ENCODE results near the gene CATSPER1.
"Not testable (repeated sequence)": the region's sequence is repeated elsewhere in the genome, so short reads cannot be mapped to it uniquely, and the experiment has no call there.

The CATSPER1 gene

DNA sequence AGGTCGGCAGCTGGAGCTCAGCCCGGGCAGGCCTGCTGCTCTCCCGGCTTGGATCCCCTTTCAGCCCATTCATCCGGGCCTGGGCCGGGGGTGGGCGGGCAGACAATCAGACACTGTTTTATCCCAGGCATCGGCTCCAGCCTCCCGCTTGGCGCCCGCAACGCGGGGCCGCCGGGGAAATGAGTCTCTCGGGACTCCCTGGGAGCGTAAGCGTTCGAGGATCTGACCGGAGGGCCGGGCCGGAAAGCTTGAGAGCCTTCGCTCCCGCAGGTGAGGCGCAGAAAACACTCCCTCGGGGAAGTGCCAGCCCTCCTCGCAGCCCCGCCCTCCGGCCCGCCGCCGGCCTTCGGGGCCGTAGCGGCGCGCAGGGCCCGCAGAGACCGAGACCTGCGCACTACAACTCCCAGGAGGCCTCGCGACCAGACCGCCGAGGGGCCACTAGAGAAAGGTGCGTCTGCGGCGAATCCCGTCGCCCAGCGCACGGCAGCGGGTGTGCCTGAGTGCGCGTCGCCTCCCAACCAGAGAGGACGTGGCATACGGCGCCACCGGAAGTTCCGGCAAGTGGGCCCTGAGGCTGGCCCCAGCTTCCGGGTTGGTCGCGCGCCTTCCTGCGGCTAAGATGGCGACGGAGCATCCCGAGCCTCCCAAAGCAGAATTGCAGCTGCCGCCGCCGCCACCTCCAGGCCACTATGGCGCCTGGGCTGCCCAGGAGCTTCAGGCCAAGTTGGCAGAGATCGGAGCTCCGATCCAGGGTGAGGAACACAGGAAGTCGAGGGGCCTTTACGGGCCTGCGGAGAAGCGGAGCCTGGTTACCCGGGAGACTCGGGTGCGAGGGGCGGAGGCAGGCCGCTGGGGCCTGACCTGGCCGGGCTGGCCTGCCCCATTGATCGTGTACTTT, 25.7 kb upstream of the CATSPER1 start, which contains the start of gene SF3B2:
SF3B2 (plus strand) TSS at position 599 of the 898 bp plus-strand sequence; CDS start at position 620, 21 bp downstream.
- DNase-seq, result peak; percentile 91

DNA sequence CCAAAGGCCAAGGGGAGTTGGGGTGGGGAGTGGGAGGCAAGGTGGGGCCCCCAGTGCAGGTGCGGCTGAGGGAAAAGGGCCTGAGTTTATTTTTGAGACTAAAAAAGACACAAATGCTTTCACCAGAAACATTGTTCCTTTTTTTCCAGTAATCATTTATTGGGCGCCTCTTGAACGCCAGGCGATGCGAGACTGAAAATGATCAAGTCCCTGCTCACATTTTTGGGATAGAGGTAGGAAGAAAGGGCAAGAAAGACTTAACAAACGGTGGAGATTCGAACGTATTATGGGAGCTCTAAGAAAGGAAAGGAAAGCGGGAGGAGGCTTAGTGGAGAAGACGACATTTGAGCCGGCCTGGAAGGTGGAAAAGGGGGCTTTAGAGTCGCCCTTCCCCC, 25.1 kb upstream of the CATSPER1 start:
- DNase-seq, result no peak

DNA sequence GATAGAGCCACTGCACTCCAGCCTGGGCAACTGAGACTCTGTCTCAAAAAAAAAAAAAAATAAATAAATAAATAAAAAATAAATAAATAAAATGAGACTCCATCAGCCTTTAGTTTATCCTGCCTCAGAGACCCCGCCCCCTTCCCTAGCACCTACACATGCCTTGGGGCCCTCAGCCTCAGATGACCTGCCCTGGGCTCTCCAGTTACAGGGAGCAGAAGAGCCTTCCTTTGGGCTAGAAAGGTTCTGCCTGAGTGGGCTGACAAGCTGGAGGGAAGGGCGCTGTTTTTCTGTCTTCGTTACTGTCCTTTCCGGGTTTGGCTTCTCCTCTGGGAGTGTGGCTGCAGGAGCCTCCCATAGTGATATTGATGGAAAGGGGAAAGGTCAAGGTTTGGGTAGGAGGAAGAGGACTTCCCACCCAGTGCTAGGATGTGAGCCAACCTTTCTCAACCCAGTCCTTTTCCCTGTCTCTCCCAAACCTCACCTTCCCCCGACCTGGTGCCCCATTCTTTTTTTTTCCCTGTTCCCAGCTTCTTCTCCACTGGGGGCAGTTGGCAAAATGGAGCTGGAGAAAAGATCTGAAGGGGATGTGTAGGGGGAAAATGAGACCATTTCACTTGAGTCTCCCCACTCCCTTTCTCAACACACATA, 24.4 kb upstream of the CATSPER1 start:
- peak; percentile 54 for DNase-seq

DNA sequence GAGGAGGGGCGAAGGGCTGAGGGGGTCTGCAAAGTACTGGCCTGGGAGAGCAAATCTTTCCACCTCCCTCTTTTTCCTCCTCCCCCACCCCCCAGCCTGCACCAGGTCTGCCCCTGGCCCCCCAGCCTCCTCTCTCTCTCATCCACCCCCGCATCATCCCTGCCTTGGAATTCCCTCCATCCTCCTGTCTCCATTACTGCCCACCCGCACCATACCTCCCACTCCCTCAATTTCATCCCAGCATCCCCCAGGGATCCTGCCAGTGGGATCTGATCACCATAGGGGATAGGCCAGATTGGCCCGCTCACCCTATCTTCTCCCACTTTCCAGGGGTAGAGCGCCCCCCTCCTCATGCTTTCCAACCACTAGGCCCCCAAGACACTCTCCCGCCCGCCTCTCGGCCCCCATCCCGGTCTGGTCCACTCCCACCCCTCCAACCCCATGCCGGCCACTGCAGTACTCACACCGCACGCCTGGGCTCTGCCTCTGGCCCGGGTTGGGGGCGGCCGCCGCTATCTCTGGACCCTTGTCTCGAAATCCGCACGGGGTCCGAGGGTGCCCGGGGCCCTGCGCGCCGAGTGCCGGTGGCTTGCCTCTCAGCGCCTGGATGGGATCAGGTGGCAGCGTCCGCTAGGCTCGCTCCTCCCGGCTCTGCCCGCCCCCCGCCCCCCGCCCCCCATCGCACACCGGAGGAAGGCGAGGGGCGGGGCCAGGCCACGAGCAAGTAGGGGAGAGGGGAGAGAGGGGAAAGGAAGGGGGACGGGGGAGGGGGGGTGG, 22.5 kb upstream of the CATSPER1 start, which contains the start of gene GAL3ST3:
GAL3ST3 (minus strand) TSS at position 615 of the 777 bp plus-strand sequence. CDS start 3,746 bp downstream, outside the sequence.
- DNase-seq, result no peak

DNA sequence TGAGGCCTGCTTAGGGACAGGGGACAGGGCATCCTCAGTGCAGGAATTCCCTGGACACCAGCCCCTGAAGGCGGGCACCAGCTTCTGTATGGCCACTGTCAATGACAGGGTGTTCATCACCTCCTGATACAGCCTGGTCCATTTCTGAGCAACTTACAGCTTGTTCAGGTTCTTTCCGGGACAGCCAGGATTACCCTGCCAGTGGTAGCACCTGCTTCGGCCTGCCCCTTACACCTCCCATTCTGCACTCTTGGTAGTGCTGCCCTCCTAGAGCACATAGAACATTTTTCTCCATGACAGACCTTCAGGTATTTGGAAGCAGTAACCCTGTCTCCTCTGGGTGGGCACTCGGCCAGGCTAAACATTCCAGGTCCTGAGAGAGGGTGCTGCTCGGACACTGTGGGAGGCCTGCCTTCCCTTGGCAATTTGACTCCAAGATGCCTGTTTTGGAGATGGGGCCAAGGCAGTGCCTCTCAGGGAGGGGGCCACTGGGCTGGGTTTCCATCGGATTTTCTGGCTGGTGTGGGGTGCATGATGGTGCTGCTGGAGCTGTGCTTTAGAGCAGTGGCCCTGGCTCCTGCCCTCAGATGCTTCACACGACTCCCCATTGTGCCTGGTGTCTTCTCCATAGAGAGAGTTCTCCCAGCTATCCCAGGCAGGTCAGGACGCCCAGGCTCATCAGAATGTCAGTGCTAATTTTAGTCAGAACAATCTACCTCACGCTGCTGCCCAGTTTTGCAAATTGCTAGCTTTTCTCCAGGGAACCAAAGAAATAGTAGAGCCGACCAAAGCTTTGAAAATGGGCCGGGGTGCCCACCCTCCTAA, 21.5 kb upstream of the CATSPER1 start:
- no peak for DNase-seq

DNA sequence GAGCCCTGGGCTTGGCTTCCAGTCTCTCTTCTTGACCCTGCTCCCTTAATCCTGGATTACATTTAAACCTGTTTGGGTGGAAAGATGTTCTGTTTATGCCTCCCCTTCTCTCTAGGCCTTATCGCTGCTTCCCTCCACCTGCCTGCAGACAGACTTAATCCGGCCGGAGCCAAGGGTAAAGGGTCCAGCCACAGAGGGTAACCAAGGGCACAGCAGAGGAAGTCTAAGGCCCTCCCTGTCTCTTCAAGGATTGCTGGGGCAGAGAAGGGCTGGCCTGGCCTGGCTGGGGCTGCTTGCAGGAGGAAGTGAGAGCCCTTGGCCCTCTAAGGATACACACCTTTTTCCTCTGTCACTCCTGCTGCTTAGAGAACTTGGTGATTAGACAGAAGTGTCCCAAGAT, 20.6 kb upstream of the CATSPER1 start:
- DNase-seq, result no peak

DNA sequence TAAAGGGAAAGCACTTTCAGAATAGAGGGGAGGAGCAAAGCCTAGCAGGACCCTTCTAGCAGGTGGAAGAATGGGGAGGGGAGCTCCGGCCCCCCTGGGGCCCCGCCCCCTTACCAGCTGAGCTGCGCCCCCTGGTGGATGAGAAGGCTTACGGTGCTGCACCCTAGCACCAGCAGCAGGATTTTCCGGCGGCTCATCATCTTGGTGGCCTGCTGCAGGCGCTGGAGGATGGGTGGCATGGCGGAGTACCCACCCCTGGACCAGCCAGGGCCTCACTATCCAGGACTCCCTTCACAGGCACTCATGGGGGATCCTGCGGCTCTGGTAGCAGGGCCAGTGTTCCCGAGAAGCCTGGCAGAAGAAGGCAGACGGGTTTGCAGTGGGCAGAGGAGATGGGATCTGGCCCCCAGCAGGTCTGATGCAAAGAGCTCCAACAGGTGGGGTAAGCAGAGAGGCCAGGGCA, 18.9 kb upstream of the CATSPER1 start:
- DNase-seq, result peak; percentile 39

DNA sequence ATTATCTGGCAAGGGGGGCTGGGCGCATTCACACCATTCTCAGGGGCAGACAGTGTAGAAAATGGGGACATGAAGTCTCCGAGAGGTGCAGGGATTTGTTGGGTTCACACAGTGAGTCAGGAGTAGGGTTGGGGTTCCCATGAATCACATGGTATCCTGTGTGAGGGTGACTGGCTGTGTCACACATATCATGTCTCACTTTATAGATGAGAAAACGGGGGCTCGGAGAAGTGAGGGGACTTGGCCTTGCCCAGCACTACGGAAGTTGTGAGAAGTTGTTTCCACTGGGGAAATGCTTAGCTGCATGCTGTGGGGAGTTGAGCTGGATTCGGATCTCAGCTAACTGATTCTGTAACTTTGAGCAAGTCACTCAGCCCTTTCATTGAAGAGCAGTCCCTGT, 18.5 kb upstream of the CATSPER1 start:
- DNase-seq, result no peak

DNA sequence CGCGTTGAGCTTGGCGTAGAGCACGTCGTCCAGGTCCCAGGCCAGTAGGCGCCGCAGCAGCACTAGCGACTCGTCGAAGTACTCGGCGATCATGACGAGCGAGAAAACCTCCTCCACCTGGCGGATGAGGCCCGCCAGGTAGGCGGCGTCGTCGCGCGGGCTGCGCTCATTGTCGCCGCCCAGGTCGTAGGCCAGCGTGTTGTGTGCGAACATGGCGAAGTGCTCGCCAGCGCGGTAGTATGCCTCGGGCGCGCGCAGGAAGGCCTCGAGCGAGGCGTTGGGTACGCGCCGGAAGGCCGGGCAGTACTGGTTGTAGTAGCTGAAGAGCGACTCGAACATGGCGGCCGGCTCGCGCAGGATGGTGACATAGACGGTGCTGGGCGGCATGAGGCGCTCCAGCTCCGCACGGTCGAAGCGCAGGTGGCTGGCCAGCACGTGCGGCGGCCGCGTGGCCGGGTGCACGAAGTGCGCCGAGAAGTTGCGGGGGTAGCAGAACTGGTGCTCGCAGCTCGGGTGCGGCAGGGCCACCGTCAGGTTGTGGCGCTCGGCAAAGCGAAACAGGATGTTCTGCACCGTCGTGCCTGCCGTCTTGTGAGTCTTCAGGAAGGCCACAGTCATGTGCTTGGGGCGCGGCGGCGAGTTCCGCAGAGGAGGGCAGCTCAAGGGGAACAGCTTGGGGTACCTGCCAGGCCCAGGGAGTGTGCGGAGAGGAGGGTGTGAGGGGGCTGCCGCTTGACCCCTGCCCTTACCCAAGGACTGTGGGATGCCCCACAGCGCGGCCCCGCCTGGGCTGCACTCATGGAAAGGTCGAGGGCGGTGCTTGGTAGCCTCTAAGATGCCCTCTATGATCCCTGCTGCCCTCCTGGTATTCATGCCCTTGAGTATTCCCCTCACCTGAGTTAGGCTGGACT, 17.0 kb upstream of the CATSPER1 start:
- no peak for DNase-seq

DNA sequence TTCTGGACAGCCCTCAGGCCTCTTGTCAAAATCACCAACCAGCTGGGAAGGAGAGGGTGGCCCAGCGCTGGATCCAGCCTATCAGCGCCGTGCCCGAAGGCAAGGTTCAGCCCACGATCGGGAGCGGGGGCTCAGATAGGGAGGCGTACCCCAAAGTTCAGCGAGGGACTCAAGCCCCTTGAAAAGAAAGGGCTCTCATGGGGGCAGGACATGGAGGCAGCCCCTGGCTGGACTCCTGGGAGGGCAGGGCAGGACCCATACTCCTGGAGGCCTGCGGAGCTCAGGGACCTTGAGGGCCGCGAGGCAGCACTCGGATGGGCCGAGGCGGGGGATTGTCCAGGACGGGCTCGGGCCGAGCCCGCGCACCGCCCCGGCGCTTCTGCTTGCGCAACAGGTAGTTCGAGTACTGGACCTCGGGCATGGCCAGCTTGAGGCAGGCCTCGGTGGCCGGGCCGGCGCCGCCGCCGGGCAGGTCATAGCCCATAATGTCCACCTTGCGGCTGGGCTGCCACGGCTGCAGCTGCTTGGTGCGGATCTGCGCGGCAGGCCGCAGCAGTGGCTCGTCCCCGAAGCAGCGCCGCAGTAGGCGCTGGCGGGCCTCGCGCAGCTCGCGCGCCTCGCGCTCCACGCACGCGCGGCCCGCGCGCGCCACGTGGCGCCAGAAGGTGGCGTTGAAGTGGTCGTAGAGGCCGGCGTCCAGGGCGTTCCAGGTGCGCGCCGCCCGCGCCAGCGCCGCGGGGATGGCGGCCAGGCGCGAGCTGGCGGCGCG, 16.1 kb upstream of the CATSPER1 start:
- no peak for DNase-seq

DNA sequence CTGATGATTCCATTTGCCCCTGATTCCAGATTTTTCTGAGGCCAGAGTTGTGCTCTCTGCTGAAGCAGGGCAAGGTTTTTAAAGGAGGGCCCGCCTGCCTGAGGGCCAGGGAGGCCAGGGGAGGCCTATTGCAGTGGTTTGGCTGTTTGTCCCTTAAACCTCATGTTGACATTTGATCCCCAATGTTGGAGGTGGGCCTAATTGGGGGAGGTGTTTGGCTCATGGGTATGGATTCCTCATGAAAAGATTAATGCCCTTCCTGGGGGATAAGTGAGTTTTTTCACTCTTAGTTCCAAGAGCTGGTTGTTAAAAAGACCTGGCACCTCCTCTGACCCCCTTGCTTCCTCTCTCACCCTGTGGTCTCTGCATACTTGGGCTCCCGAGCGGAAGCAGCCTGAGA, 13.5 kb upstream of the CATSPER1 start:
- DNase-seq, result no peak

DNA sequence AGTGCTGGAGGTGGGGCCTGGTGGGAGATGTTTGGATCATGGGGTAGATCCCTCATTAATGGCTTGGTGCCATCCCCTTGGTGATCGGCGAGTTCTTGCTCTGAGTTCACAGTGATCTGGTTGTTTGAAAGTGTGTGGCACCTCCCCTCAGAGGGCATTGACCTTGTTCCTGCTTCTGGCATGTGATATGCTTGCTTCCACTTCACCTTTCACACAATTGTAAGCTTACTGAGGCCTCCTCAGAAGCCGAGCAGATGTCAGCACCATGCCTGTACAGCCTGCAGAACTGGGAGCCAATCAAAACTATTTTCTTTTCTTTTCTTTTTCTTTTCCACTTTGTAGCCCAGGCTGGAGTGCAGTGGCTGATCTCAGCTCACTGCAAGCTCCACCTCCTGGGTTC, 11.0 kb upstream of the CATSPER1 start:
- no peak for DNase-seq

DNA sequence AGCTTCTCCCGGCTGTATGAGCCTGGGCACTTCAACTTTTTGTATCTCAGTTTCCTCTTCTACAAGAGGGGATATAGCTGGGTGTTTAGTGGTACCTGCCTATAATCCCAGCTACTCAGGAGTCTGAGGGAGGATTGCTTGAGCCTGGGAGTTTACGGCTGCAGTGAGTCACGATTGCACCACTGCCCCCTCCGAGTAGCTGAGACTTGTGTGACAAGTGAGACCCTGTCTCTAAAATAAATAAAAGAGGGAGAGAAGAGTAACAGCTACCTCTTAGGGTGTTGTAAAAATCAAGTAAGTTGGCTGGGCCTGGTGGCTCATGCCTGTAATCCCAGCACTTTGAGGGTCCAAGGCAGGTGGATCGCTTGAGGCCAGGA, 10.0 kb upstream of the CATSPER1 start:
- DNase-seq, result no peak

DNA sequence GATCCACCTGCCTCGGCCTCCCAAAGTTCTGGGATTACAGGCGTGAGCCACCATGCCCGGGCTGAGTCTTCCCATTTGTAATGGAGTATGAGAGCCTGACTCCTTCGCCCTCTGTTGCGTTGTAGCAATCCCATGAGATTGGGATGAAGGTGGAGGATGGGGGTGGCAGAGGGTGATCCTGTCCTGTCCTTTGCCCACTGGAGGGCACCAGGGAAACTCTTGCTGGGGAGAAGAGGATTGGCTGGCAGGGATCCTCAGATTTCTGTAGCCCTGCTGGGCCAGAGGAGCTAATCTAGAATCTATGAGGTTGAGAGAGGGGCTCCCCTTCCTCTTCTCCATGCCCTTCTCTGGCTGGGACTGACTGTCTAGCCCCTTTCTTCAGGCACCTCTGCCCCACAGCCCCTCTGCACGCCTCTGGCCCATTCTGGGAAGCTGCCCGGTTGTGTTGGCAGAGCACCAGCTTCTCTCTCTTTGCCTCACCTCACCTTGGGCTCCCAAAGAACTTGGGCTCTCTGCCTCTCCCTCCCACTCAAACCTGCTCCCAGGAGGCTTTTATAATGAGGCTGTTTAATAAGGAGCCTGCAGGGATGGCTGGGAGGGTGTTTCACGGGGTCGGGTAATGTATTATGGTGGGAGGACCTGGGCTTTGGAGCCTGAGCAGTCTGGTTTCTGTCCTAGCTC, 9.5 kb upstream of the CATSPER1 start:
- DNase-seq, result no peak

DNA sequence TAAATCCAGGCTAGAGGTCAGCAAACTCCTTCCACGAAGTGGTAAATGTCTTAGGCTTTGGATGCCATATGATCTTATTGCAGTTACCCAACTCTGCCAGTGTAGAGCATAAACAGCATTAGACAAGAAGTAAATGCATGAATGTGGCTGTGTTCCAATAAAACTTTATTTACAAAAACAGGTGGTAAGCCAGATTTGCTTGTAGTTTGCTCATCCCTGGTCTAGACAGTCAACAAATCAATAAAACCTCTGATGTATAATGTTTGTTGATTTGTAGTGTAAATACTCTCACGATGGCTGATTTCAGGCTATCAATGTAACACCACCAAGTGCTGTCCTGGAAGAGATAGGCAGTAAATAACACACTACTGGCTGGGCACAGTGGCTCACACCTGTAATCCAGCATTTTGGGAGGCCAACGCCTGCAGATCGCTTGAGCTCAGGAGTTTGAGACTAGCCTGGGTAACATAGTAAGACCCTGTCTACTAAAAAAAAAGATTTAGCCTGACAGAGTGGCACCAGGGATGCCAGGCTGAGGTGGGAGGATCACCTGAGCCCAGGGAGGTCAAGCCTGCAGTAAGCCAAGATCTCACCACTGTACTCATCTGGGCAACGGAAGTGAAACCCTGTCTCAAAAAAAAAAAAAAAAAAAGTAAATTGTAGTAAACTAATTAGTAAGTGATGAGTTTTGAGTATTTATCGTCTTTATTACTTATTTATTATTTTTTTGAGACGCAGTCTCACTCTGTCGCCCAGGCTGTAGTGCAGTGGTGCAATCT, 6.9 kb upstream of the CATSPER1 start:
- no peak for DNase-seq

DNA sequence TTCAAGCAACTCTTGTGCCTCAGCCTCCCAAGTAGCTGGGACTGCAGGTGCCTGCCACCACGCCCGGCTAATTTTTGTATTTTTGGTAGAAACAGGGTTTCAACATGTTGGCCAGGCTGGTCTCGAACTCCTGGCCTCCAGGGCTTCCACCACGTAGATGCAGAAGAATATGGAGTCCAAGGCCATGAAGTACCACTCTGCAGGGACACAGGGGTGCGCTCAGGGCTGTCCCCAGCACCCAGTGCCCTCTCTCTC, 3.2 kb downstream of the CATSPER1 start:
- not testable (repeated sequence) for DNase-seq

DNA sequence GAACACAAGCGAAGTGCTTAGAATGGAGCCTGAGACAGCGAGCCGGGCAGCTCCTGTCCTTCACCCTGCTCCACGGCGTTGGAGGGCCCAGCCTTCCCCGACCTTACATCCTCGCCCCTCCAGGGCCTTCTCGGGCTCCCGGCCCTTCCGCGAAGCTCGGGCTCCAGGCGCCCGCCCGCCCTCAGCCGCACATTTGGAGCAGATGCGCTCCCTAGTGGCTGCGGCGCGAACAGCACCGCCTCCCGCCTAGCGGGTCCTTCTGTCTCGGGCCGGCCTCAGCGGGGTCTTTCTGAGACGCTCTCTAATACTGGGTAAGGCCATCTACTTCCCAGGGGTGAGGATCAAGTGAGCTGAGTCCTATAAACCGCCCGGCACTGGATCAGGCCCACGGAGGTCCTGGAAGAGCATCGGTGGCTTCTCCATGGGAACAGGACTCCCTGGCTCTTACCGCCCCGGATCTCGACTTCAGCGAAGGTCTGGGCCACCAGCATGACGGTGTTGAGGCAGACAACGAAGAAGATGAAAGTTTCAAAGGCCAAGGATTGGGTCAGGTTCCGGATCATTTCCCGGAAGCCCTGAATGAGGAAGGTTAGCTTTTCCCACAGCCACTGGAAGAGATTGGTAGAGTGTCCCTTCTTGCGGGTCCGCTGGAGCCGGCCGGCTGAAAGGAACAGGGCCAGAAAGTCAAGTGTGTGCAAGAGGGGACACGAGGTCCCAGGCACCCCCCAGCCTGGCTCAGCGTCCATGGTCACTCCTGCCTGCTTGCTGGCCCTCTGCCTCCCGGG, 3.7 kb downstream of the CATSPER1 start:
- DNase-seq, result peak; percentile 23

DNA sequence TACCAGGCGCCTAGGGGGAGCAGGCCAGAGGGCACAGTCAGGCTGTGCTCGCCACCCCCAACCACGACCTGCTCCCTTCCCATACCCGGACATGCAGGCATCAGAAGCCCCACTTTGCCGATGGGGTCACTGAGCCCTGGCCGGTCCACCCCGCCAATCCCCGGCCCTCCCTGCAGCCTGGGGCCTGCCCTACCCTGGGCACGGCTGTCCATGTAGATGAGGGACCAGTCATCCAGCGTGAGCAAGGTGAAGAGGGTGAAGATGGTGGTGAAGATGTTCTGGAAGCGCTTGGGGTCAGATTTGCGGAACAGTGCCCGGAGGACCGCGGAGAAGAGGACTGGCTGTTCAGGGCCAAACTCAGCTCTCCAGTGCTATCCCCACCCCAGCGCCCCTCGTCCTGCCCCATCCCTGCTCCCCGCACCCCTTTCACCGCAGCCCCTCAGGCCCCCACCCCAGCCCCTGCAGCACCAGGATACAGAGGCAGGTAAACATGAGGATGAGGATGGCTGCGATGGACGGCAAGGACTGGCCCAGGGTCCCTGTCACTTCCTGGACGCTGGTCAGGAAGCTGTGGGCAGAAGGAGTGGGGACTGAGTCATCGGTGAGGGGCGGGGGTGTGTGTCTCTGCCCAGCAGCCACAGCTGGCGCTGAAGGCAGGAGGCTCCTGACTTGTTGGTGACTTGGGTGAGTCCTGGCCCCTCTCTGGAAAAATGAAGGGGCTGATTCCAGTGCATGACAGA, 5.5 kb downstream of the CATSPER1 start:
- DNase-seq, result no peak
